GM12872 (cell line): ENCODE measurements around the gene VILL.

Experiments
- TF ChIP-seq, protein P1 (sequence below): IDR thresholded peaks from 3 replicates; pipeline ENCODE4 v1.5.1; 2011; ENCODE audit warnings: low read depth, mild to moderate bottlenecking, low read length, moderate library complexity; ENCODE audit not compliant: insufficient read depth

VILL gene

DNA sequence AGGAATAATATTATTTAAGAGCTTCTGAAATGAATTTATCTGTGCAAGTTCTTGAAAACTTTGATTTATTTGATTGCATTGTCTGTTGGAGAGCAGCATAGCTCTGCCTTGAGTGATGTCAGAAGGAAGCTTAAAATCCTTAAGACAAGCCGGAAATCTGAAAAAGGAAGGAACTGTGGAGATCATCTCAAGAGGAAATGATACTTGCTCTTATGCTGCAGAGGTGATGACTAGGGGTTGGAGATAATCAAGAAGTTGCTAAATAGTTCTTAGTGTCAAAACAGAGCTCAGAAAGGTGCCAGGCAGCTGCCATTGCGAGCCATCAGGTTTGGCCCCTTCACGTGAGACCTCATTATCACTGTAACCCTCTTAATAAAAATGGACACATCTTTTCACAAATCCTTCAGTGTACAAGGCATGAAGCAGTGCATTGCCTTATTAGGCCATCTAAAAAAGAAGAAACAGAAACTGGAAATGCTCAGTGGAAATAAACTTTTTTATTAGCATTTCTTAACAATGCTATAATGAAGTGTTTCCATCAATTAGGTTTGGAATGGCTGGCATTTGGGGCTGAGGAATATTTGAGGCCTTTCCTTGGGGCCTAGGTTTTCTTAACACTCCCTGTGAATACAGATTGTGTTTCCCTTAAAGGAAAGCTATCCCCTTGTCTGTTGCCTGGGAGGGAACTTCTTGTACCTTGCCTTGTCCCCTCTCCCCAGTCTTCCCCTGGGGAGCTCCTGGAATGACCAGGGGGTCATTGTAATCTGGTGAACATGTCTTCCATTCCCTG is 34.5 kb upstream of the VILL start:
- TF ChIP-seq, protein P1, sequence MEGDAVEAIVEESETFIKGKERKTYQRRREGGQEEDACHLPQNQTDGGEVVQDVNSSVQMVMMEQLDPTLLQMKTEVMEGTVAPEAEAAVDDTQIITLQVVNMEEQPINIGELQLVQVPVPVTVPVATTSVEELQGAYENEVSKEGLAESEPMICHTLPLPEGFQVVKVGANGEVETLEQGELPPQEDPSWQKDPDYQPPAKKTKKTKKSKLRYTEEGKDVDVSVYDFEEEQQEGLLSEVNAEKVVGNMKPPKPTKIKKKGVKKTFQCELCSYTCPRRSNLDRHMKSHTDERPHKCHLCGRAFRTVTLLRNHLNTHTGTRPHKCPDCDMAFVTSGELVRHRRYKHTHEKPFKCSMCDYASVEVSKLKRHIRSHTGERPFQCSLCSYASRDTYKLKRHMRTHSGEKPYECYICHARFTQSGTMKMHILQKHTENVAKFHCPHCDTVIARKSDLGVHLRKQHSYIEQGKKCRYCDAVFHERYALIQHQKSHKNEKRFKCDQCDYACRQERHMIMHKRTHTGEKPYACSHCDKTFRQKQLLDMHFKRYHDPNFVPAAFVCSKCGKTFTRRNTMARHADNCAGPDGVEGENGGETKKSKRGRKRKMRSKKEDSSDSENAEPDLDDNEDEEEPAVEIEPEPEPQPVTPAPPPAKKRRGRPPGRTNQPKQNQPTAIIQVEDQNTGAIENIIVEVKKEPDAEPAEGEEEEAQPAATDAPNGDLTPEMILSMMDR = no peak

DNA sequence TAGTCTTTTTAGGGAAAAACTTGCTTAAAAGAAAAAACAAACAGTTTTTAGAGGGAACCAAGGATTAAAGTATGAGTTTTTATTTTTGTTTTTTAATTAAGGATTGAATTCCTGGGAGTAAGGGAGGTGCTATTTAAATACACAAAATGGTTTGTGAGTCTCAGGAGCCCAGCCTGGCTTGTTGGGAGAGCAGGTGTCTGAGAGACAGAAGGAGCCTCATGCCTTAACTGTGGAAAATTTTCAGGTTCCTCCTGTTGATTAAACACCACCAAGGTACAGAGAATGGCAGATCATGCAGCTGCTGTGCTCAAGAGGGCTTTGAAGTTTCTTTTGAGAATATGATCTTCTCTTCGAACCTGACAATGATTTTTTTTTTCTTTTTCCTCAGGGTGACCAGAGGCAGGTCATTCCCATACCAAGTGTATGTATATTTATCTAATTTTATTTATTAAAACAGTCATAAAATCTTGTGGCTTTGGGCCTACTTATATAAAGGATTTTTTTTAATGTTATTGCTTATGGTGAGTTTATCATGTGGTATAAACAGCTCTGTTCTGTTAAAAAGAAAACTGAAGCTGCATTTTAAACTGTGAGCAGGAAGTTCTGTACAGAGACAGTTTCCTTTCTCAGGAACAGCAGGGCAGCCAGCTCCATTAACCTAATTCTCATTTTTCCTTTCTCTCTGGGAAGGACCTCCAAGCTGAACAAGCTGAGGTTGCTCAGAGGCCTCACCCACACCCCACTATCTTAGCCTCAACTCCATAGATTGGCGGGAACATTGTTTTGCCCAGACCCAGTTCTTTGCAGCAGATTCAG is 33.7 kb upstream of the VILL start:
- TF ChIP-seq, protein P1 = no peak

DNA sequence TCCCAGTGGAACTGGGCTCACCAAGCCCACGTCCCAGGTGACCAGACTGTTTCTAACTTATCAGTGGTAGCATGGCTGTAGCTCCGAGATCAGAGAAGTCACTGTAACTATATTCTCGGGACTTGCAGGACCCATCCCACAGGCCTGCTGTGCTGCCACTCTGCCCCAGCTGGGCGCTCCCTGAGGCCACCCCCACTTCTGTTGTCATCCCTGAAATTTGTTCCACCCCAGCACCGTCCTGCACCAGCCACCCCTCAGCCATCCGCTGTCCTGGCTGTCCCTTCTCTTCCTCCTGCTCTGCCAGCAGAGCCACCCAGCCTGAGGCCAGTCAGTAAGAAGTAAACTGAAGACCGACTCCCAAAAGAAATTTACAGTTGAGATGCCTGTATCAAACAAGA is 33.0 kb upstream of the VILL start:
- TF ChIP-seq, protein P1 = no peak

- TF ChIP-seq, protein P1 = no peak
Measured at GRCh38 chr3:37961622-37962431, 28.8 kb upstream of the VILL start.

- TF ChIP-seq, protein P1 = no peak
Measured at GRCh38 chr3:37963016-37963415, 27.6 kb upstream of the VILL start.

- TF ChIP-seq, protein P1 = no peak
Measured at GRCh38 chr3:37963635-37964034, 27.0 kb upstream of the VILL start.

DNA sequence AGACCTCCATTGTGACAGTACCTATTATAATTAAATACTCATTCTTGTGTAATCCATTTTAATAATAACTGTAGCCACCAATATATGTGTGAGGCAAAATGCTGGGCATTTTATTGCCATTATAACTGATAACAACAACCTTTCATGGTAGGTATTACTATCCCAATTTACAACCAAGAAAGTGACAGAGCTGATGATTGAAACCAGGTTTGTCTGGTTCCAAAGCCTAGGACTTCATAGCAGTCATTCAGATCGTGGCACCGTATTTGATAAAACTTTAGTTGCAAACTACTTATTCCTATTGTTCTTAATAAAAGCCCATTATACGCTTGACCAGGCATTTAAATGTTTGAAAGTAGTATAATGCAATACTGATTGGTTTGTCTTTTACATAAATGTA is 26.4 kb upstream of the VILL start:
- TF ChIP-seq, protein P1 = no peak
